Pulmonary artery endothelial cell (primary cell): ENCODE measurements around the gene COL1A1. TPM values are rescaled to one million over a fixed set of nuclear protein-coding genes. Genes with fewer than 3 reads are reported as not detected.

Source experiments
- DNase-seq: peaks from one replicate; pipeline ENCODE4 v3.0.0-alpha.2; 2011; ENCODE audit warnings: low read depth, low spot score
- total RNA-seq: library from RNA; depleted of rRNA; stranded (reverse); fragments of >200 nt; gene quantifications from 2 replicates; pipeline ENCODE4 v1.2.3, GENCODE V29; 2014

The COL1A1 gene
- total RNA-seq, 1 donor from 2014 or later: 0.26 TPM

GRCh38 chr17:50144355-50144754 lies 57.1 kb downstream of the COL1A1 start:
- DNase-seq: no peak

DNA sequence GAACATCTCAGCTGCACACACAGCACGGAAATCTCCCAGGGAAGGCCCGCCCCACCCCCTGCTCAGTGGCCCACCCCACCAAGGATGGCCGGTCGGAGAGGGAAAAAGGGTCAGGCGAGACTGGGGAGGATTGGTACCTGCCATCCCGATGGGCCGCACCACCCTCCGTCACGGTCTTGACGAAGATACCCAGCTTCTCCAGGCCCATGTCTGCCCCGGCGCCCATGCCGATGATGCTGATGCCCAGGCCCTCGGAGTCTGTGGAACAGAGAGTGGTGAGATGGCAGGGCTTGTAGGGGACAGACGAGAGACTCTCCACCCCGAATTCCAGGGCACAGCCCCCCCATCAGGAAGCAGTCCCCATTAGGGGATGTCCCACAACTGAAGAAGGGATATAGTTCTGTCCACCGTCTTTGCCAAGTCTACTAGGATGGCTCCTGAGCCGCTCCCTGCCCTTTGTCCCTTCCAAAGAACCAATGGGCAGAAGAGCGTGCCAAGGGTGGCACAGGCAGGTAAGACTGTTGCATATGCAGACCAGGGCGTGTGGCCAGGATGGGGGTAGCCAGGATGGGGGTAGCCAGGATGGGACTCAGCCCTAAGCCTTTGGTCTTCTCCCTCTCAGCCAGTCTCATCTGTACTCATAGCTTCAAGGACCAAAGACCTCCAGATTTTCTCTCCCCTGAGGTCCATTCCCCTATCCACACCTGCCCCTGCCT lies 57.8 kb downstream of the COL1A1 start:
- DNase-seq: no peak

DNA sequence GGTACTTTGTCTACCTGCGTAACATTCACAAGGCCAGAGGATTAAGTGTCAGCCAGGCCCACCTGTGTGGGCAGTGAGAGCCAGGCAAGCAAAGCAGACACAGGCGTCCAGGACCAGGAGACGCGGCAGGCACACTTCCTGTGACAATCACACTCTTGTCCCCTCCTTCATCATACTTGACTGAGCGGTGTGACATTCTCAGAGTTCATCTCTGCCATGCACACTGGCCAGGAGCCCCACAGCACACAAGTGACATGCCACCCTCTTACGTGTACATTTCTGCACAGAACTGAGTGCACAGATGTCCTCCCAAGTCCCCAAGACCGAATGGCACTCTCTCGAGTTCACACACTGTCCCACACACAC lies 59.7 kb downstream of the COL1A1 start:
- no peak for DNase-seq

DNA sequence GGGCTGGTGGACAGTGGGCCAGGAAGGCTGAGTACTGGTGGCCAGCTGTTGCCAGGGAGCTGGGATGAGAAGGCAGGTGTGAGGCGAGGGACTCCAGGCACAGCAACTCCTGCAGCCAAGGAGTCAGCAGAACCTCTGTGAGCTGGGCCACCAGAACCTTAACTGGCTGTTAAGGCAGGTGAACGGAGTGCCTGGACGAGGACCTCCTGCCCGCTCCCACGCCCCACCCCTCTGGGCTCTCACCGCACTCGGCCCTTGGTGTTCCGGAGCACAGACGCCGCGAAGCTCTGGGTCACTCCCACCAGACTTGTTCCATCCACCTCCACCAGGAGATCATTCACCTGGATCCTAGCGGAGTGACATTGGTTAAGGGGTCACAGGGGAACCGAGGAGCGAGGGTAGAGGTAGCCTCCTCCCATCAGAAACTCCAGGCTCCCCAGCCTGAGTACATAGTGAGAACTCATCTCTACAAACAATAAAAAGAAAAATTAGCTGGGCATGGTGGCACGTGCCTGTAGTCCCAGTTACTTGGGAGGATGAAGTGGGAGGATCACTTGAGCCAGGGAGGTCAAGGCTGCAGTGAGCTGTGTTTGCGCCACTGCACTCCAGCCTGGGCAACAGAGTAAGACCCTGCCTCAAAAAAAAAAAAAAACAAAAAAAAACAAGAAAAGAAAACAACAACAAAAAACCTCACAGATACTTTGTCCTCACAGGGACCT lies 60.2 kb downstream of the COL1A1 start:
- no peak for DNase-seq

DNA sequence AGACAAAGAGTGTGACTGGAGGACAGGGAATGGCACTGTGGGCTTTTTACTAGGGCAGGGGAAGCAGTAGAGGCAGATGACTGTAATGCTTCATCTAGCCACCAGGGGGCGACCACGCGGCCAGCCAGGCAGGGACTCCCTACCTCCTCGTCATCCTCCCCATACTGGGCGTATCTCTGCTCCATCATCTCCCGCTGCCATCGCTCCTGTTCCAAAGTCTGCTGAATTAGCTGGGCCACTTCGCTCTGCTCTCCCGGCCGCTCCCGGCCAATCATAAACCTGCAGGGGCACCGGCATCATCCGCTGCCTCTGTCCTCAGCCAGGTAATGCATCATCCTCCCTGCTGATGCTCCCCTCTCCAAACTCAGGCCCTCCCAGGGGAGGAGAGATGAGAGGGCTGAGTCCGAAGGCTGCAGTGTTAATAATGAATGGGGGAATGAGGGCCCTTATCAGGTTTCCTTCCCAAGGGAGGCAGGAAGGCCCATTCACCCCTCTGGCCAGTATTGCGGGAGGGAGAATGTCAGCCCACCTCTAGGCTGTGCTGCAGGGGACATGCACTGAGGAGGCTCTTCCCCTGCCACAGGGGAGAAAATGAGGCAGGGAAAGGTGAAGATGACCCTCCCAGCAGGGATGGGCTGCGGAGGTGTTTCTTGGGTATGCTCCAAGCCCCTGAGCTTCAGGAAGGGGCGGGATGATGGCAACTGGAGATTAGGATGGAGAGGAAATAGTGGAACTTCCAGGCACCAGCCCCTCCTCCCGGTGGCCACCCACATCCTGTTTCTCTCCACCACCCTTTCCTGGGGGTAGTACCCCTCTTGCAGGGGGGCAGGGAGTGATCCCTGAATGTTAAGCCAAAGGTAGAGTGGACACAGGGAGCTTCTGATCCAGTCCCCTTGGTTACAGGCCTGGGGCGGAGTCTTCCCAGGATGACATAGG lies 61.2 kb downstream of the COL1A1 start:
- DNase-seq: no peak

DNA sequence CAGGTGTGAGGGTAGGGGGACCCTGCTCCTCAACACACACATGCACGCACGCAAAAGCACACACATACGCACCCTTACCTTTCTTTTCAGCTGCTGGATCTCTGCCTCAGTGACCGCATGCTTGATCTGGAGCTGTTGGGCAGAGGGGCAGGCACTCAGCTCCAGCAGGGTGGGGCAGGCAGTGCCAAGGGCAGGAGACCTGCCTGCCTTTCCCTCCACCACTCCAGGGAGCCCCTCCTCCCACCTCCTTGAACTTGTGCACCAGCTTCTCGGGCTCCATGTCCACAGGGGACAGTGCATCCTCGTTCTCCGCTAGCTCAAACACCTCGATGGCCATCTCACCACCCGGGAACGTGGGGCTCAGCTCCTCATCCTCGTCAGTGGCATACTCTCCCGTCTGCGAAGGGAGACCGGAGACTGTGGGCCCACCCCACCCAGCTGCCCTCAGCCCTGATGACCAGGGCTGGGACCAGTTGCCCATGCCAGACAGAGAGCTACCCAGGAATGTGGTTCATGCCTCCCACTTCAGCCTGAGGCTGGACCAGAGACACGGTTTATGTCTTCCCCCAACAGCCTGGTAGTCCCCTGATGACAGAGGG lies 62.1 kb downstream of the COL1A1 start:
- no peak for DNase-seq

DNA sequence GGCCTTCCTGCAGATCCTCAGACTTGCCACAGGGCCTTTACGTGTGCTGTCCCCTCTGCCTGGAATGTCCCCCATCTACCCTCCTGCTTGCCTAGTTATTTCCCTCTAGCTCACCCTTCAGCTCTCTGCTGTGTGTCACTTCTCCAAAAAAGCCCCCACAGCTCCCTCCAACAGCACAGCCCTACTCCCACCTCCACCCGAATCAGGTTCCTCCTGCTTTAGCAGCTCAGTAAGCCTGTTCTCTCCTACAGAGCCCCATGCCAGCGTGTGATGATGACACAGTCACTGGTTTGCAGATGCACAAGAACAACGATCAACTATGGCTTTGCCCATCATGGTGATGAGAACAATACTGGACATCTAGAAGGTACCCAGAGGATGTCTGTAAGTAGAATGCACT lies 64.4 kb downstream of the COL1A1 start:
- no peak for DNase-seq

DNA sequence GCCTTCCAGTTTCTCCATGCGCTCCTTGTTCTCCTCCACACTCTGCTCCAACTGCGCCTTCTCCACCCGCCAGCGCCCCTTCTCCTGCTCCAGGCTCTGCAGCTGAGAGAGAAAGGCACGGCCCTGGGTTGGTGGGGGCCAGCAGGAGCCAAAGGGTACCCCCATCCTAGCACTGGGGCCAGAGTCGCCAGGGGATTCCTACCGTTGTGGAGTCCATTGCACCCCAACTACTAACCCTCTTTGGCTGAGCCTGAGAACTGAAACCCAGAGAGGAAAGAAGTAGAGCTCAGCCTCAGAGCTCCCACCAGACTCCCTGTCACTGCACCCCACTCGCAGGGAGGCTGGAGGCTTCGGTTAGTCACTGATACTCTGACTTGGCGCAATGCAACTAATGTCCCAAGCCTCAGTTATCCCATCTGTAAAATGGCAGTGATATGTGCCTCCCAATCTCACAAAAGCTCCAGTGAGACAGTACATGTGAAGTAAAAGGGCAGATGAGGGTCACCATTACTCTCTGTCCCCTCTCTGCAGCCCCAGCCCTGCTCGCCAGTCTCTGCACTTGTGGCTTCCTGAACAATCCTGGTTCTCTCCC lies 65.2 kb downstream of the COL1A1 start:
- DNase-seq: no peak

- no peak for DNase-seq
Observed at GRCh38 chr17:50135316-50136095, 65.9 kb downstream of the COL1A1 start.

- DNase-seq: no peak
Observed at GRCh38 chr17:50134206-50135110, 67.0 kb downstream of the COL1A1 start.

DNA sequence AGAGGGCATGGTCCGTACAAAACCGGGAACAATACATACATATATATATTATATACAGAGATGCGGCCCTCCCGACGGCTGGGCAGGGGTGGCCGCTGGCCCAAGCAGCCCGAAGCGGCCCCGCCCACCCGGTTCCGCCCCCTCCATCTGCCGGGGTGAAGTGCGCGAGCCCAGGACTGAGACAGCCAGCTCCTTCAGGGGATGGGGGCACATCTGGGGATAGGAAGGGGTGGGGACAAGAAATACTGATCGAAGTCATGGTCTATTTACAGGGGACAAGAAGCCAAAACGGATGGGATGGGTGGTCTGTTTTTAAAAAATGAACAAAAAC lies 67.7 kb downstream of the COL1A1 start:
- DNase-seq: no peak

Other genes with a start within 250 kb of the COL1A1 start
- gene DLX4, start 232.4 kb downstream of the COL1A1 start, total RNA-seq: not detected in 2 replicates
- not detected in 2 replicates for gene DLX3, start 206.4 kb downstream of the COL1A1 start, total RNA-seq
- 77.7 and 101 TPM in 2 replicates for gene ITGA3, start 145.5 kb downstream of the COL1A1 start, total RNA-seq
- gene PDK2, start 106.3 kb downstream of the COL1A1 start, total RNA-seq: 7.8 and 11.2 TPM in 2 replicates
- gene SAMD14, start 71.5 kb downstream of the COL1A1 start, total RNA-seq: 4.1 and 4.5 TPM in 2 replicates
- gene PPP1R9B, start 51.0 kb downstream of the COL1A1 start, total RNA-seq: 29.7 and 43.8 TPM in 2 replicates
- gene SGCA, start 35.6 kb downstream of the COL1A1 start, total RNA-seq: not detected in 2 replicates
- not detected in 2 replicates for gene TMEM92, start 72.8 kb upstream of the COL1A1 start, total RNA-seq
- 36.6 and 41.8 TPM in 2 replicates for gene XYLT2, start 144.5 kb upstream of the COL1A1 start, total RNA-seq
- 52.2 and 56.8 TPM in 2 replicates for gene MRPL27, start 171.6 kb upstream of the COL1A1 start, total RNA-seq
- gene EME1, start 171.6 kb upstream of the COL1A1 start, total RNA-seq: 4.6 and 5.5 TPM in 2 replicates
- gene LRRC59, start 195.9 kb upstream of the COL1A1 start, total RNA-seq: 227 and 285 TPM in 2 replicates
- gene ACSF2, start 224.6 kb upstream of the COL1A1 start, total RNA-seq: 10.0 and 10.5 TPM in 2 replicates